ENCODE data around the gene CELSR2. TPM values are rescaled to one million over a fixed set of nuclear protein-coding genes. Genes with fewer than 3 reads are reported as not detected.

CELSR2 gene
- total and polyA plus RNA-seq, 10 donors = 0.20 to 2.9 (median 1.1) TPM

GRCh38 chr1:109239047-109239408 is 10.3 kb upstream of the CELSR2 start:
- 79 to 94% (median 88%) methylated on average over 5 of the region's 5 CpGs for WGBS, 5 donors

GRCh38 chr1:109239409-109240068 is 9.8 kb upstream of the CELSR2 start:
- no peaks in the 10 kb centered on the region for H3K9me3 ChIP-seq
- intact Hi-C loops (cut with DNase I; ENCODE audit: low total_unique reads) = no loop called here

More at GRCh38 chr1:109239047-109239408, 10.3 kb upstream of the CELSR2 start:
- H3K36me3 ChIP-seq = peaks cover 3 to 57% (median 55%) of the 10 kb centered on the region in 6 donors
- no peak overlapping the region for H3K4me3 ChIP-seq
- intact Hi-C loops (cut with DNase I; ENCODE audit: low total_unique reads) = no loop called here
- no peak for DNase-seq
- peaks cover 0 to 33% (median 0%) of the 10 kb centered on the region in 7 donors for H3K27me3 ChIP-seq (replicated peaks in 1 of 7)
- peaks cover 8 to 25% (median 17%) of the 10 kb centered on the region in 6 donors for H3K4me1 ChIP-seq
- no peak for TF ChIP-seq CTCF (IDR thresholded peaks at IDR 0.05 in 8 of 11, conservative IDR thresholded peaks at IDR 0.05 in 3 of 11)
- TF ChIP-seq POLR2A (IDR thresholded peaks at IDR 0.05) = no peak
- no peak for TF ChIP-seq POLR2AphosphoS5 (IDR thresholded peaks at IDR 0.05)
- H3K9me3 ChIP-seq = no peaks in the 10 kb centered on the region
- no peak overlapping the region for H3K27ac ChIP-seq

GRCh38 chr1:109240158-109241152 is 8.9 kb upstream of the CELSR2 start:
- peaks cover 8 to 25% (median 17%) of the 10 kb centered on the region in 6 donors for H3K4me1 ChIP-seq
- DNase-seq = peak; percentile 71
- H3K27ac ChIP-seq = peak overlapping the region in 2 of 8 donors; percentile 7
- H3K36me3 ChIP-seq = peaks cover 2 to 43% (median 41%) of the 10 kb centered on the region in 6 donors
- intact Hi-C loops (cut with DNase I; ENCODE audit: low total_unique reads) = no loop called here
- H3K4me3 ChIP-seq = no peak overlapping the region
- WGBS, 5 donors = 24 to 59% (median 51%) methylated on average over 16 to 26 of the region's 26 CpGs
- peaks cover 0 to 47% (median 0%) of the 10 kb centered on the region in 7 donors for H3K27me3 ChIP-seq (replicated peaks in 1 of 7)
- H3K9me3 ChIP-seq = no peaks in the 10 kb centered on the region
- TF ChIP-seq CTCF (IDR thresholded peaks at IDR 0.05 in 8 of 11, conservative IDR thresholded peaks at IDR 0.05 in 3 of 11) = no peak
- peak; percentile 12 to 73 (median 58) for TF ChIP-seq POLR2AphosphoS5 (IDR thresholded peaks at IDR 0.05)
- no peak for TF ChIP-seq POLR2A (IDR thresholded peaks at IDR 0.05)

More at GRCh38 chr1:109239409-109240068, 9.8 kb upstream of the CELSR2 start:
- TF ChIP-seq POLR2A (IDR thresholded peaks at IDR 0.05) = no peak
- TF ChIP-seq CTCF (IDR thresholded peaks at IDR 0.05 in 8 of 11, conservative IDR thresholded peaks at IDR 0.05 in 3 of 11) = peak in 8 of 11 experiments; percentile 15 to 63 (median 40)
- peak; percentile 12 to 40 (median 18) for TF ChIP-seq POLR2AphosphoS5 (IDR thresholded peaks at IDR 0.05)
- Histone ChIP-seq H3K27me3 (replicated peaks in 1 of 7) (peaks cover 0 to 38% (median 0%) of the 10 kb centered on the region in 7 donors), H3K4me1 (peaks cover 8 to 25% (median 17%) of the 10 kb centered on the region in 6 donors), H3K4me3 (no peak overlapping the region), H3K36me3 (peaks cover 3 to 52% (median 50%) of the 10 kb centered on the region in 6 donors), H3K27ac (peak overlapping the region in 1 of 8 donors; percentile 17)
- WGBS, 5 donors = 63 to 76% (median 71%) methylated on average over 6 of the region's 6 CpGs
- peak; percentile 72 for DNase-seq

Measured in spleen (tissue), 11 donors.